HCT116 (cell line): ENCODE measurements around the gene NIT2.

Source experiments
- CEBPB ChIP-seq: IDR thresholded peaks from 2 replicates; pipeline ENCODE4 v1.6.1; 2012; ENCODE audit warnings: low read depth
- EGR1 ChIP-seq: IDR thresholded peaks from 2 replicates; pipeline ENCODE4 v1.6.1; 2012; ENCODE audit warnings: low read depth
- EZH2 ChIP-seq: fragments of 200-600 bp; sonication (generic); IDR thresholded peaks from 2 replicates; pipeline ENCODE4 v1.6.1; 2017; ENCODE audit warnings: antibody characterized with exemption, mixed run types
- POLR2AphosphoS5 ChIP-seq: IDR thresholded peaks from 2 replicates; pipeline ENCODE4 v1.6.1; 2011; ENCODE audit warnings: mild to moderate bottlenecking, low read depth, low read length, moderate library complexity
- TCF7L2 ChIP-seq: IDR thresholded peaks from 2 replicates; pipeline ENCODE4 v1.7.0; 2011; ENCODE audit warnings: borderline replicate concordance, inconsistent platforms; ENCODE audit not compliant: insufficient read depth, insufficient read length; ENCODE audit errors: extremely low read depth
- YY1 ChIP-seq: IDR thresholded peaks from 2 replicates; pipeline ENCODE4 v1.6.1; 2011; ENCODE audit warnings: low read length, low read depth, moderate library complexity, mild to moderate bottlenecking; ENCODE audit not compliant: insufficient replicate concordance; ENCODE audit errors: extremely low read depth
- ZNF274 ChIP-seq: fragments of 200-500 bp; sonication (Bioruptor generic); IDR thresholded peaks from 2 replicates; pipeline ENCODE4 v1.6.1; 2014; ENCODE audit warnings: mild to moderate bottlenecking, low read depth, low read length, inconsistent platforms
- TF ChIP-seq, protein P1 (sequence below), 3 experiments: fragments of 200-600 bp in 1 of 3; sonication (generic) in 1 of 3; IDR thresholded peaks in 2 of 3; conservative IDR thresholded peaks in 1 of 3; 2 replicates each; pipeline ENCODE4 v1.5.1; 2012 to 2017; ENCODE audit warnings: low read depth in 2 of 3, low read length in 2 of 3, antibody characterized with exemption in 1 of 3, borderline replicate concordance in 1 of 3, control low read depth in 1 of 3, mild to moderate bottlenecking in 1 of 3, mixed read lengths in 1 of 3, mixed run types in 1 of 3, moderate library complexity in 1 of 3; ENCODE audit not compliant: insufficient read depth in 1 of 3
- TF ChIP-seq, protein P2 (sequence below): IDR thresholded peaks from 2 replicates; pipeline ENCODE4 v1.6.1; 2012; ENCODE audit warnings: low read depth

DNA sequence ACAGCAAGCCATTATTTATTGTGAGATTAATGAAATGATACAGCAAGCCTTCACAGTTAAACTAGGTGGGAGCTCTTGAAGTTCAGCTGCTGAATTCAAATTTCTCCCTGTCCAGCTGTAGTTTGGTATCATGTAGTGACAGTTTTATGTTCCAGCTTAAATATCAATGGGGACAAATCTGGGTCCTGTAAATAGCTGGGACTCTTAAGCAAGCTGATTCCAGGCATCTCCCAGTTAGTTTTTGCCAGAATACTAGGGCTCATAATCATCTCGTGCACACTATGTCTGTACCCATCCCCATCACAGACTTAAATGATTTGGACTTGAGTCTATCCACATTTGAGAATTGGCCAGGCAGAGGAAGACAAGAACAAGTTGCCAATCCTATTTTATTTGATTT lies 27.9 kb upstream of the NIT2 start:
- no peak for TF ChIP-seq YY1
- no peak for TF ChIP-seq ZNF274
- TF ChIP-seq, protein P1, sequence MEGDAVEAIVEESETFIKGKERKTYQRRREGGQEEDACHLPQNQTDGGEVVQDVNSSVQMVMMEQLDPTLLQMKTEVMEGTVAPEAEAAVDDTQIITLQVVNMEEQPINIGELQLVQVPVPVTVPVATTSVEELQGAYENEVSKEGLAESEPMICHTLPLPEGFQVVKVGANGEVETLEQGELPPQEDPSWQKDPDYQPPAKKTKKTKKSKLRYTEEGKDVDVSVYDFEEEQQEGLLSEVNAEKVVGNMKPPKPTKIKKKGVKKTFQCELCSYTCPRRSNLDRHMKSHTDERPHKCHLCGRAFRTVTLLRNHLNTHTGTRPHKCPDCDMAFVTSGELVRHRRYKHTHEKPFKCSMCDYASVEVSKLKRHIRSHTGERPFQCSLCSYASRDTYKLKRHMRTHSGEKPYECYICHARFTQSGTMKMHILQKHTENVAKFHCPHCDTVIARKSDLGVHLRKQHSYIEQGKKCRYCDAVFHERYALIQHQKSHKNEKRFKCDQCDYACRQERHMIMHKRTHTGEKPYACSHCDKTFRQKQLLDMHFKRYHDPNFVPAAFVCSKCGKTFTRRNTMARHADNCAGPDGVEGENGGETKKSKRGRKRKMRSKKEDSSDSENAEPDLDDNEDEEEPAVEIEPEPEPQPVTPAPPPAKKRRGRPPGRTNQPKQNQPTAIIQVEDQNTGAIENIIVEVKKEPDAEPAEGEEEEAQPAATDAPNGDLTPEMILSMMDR (IDR thresholded peaks at IDR 0.05 in 2 of 3, conservative IDR thresholded peaks at IDR 0.05 in 1 of 3; ENCODE audit: borderline replicate concordance in 1 of 3, insufficient read depth in 1 of 3, low read depth in 2 of 3, low read length in 2 of 3), result no peak
- TF ChIP-seq, protein P2, sequence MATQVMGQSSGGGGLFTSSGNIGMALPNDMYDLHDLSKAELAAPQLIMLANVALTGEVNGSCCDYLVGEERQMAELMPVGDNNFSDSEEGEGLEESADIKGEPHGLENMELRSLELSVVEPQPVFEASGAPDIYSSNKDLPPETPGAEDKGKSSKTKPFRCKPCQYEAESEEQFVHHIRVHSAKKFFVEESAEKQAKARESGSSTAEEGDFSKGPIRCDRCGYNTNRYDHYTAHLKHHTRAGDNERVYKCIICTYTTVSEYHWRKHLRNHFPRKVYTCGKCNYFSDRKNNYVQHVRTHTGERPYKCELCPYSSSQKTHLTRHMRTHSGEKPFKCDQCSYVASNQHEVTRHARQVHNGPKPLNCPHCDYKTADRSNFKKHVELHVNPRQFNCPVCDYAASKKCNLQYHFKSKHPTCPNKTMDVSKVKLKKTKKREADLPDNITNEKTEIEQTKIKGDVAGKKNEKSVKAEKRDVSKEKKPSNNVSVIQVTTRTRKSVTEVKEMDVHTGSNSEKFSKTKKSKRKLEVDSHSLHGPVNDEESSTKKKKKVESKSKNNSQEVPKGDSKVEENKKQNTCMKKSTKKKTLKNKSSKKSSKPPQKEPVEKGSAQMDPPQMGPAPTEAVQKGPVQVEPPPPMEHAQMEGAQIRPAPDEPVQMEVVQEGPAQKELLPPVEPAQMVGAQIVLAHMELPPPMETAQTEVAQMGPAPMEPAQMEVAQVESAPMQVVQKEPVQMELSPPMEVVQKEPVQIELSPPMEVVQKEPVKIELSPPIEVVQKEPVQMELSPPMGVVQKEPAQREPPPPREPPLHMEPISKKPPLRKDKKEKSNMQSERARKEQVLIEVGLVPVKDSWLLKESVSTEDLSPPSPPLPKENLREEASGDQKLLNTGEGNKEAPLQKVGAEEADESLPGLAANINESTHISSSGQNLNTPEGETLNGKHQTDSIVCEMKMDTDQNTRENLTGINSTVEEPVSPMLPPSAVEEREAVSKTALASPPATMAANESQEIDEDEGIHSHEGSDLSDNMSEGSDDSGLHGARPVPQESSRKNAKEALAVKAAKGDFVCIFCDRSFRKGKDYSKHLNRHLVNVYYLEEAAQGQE, result no peak
- TF ChIP-seq EGR1, result no peak
- TF ChIP-seq TCF7L2, result no peak
- no peak for TF ChIP-seq POLR2AphosphoS5
- TF ChIP-seq EZH2, result no peak
- TF ChIP-seq CEBPB, result no peak
